22Rv1 (cell line): Measurements from ENCODE around the gene CACNA1C.

Experiments
- ZFX ChIP-seq: fragments of 450-650 bp; IDR thresholded peaks from 2 replicates; pipeline ENCODE4 v1.6.1; 2017; ENCODE audit warnings: antibody characterized with exemption, borderline replicate concordance
- TF ChIP-seq, protein P1 (sequence below): fragments of 450-650 bp; IDR thresholded peaks from 2 replicates; pipeline ENCODE4 v1.5.1; 2017; ENCODE audit warnings: mild to moderate bottlenecking

DNA sequence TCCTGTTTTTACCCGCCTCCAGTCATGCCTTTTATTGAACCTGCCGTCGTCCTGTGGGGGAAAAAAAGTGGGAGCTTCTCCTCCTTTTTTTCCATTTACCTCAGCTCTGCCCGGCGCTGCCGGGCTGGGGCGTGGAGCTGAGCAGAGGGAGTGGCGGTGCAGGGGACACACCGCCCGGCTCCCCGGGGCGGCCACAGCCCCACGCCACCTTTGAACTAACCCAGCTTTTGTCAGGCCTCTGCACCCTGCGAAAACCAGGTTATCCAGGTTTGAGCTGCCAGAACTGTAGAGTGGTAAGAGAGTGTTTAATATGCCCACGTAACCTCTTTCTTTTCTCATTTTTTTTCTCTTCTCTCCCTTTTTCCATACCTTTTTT is 581.0 kb downstream of the CACNA1C start:
- TF ChIP-seq, protein P1, sequence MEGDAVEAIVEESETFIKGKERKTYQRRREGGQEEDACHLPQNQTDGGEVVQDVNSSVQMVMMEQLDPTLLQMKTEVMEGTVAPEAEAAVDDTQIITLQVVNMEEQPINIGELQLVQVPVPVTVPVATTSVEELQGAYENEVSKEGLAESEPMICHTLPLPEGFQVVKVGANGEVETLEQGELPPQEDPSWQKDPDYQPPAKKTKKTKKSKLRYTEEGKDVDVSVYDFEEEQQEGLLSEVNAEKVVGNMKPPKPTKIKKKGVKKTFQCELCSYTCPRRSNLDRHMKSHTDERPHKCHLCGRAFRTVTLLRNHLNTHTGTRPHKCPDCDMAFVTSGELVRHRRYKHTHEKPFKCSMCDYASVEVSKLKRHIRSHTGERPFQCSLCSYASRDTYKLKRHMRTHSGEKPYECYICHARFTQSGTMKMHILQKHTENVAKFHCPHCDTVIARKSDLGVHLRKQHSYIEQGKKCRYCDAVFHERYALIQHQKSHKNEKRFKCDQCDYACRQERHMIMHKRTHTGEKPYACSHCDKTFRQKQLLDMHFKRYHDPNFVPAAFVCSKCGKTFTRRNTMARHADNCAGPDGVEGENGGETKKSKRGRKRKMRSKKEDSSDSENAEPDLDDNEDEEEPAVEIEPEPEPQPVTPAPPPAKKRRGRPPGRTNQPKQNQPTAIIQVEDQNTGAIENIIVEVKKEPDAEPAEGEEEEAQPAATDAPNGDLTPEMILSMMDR: no peak
- no peak for TF ChIP-seq ZFX
